HG03575 (cell line): ENCODE data around the gene MELK.
"Not testable (repeated sequence)": the region's sequence is repeated elsewhere in the genome, so short reads cannot be mapped to it uniquely, and the experiment has no call there.

Source experiments
- ATAC-seq: cut with Tn5 transposase; IDR thresholded peaks from one replicate; pipeline ENCODE4 v1.9.1; 2021; ENCODE audit not compliant: unreplicated experiment, insufficient number of reproducible peaks, low FRiP score; ENCODE audit errors: extremely low read depth

MELK gene

GRCh38 chr9:36574045-36574444, 1.4 kb downstream of the MELK start:
- not testable (repeated sequence) for ATAC-seq

DNA sequence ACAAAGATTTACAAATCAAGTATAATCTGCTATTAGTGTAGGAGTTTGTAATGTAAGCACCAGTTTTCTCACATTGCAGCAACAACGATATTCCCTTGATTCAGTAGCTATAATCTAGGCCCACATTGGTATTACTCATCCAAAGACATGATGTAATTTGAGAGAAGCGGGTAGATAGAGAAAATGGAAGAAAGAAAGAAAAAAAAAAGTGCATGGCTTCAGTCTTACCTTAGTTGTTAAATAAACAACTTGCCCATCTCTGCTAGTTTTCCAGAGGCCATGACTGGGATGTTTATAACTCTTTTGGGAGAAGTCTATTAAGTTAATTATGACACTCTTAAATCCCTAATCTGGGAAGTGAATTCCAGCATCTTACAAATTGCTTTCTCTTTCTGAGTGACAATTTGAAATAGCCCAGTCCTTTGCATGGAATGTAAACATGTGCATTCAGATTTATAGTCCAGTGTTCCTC, 2.8 kb downstream of the MELK start:
- ATAC-seq: no peak

DNA sequence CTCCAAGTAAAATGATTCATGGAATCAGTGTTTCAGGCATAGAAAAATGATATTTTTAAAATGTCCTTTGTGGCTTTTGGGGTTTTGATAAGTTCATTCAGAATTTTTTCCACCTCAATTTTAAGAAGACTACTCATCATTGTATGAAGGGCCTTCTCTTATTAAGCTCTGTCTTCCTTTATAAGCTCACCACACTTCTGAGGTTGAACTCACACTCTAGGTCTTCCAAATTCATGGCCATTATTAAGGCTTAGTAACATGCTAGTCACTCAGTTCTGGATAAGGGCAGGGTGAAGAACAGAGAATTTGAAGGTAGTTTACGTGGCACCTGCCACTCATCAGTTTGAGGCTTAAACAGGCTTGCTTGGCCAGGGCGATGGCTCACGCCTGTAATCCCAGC, 4.2 kb downstream of the MELK start:
- no peak for ATAC-seq

GRCh38 chr9:36584620-36585460, 12.1 kb downstream of the MELK start:
- ATAC-seq: no peak

GRCh38 chr9:36590231-36590630, 17.5 kb downstream of the MELK start:
- no peak for ATAC-seq

GRCh38 chr9:36592801-36593583, 20.3 kb downstream of the MELK start:
- ATAC-seq: no peak

GRCh38 chr9:36594213-36594612, 21.5 kb downstream of the MELK start:
- ATAC-seq: no peak

DNA sequence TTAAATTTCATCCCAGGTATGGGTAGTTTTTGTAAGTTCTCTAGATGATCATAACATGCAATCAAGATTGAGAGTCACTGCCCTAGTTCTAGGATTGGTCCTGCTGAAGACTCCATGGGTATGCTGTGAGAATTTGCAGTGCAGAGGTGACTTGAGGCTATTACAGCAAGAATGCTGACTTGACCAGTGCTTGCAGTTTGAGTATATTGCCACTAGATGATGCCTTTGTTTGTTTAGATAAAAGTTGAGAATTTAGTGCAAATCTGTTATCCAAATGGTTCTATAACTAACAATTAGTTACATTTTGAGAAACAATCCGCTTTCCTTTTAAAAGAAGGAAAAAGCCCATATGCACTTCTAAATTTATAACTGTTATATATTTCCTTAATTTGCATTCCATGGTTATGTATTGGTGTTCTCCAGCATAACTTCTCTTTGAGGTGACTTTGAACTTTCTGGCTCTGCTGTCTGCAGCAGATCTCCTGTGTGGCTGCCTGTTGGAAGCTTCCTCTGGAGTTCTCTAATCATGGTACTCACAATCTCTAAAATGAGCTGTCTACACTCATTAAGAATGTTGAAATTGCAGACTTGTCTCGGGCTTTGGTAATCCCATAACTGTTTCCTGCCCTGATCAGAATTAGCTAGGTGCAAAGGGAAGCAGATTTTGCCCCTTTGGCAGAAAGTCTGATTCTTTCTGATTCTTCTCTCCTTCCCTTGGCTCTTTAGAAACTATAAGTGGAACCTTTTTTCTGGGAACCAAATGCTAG, 24.9 kb downstream of the MELK start:
- ATAC-seq: no peak

DNA sequence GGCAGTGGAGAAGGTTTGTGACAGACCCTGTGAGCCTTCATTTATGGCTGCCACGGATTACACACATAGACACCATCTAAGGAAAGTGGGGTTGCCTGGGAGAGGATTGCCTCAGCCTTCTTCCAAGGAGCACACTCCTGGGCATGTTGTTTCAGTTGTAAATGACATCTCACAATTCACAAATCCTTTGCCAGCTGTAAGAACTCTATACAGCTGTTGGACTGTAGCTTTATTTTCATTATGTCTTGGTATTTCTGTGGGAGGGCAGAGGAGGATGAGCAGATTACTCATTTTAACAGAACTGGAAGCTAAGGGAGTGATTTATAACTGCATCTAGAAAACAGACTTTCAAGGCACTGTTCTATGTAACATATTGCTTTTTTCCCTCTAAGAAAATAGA, 25.6 kb downstream of the MELK start:
- ATAC-seq: no peak

DNA sequence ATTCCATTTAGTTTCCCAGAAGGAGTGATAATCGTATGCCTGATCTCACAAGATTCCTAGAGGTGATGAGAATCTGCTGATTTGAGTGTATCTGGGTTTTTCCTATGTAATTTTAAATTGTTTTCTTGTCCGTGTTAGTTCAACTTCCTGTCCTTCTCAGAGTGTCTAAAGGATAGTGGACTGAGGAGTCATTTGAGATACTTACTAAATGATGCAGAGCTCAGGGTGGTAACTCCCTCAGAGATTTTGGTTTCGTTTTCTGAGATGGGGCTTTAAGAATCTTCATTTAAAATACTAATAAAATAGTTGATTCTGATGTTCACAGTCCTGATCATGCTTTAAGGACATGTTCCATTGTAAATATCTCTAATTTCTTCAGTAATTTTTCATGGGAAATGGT, 30.3 kb downstream of the MELK start:
- ATAC-seq: no peak

DNA sequence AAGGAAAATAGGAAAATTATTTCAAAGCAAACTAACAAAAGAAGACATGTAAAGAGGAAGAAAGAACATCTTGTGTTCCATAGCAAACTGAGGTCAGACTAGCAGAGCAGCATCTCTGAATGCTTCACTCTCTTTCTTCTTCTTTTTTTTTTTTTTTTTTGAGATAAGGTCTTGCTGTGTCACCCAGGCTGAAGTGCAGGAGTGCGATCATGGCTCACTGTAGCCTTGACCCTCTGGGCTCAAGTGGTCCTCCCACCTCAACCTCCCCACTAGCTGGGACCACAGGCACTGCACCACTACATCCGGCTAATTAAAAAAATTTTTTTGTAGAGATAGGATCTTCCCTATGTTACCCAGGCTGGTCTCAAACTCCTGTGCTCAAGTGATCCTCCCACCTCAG, 36.6 kb downstream of the MELK start:
- ATAC-seq: no peak

DNA sequence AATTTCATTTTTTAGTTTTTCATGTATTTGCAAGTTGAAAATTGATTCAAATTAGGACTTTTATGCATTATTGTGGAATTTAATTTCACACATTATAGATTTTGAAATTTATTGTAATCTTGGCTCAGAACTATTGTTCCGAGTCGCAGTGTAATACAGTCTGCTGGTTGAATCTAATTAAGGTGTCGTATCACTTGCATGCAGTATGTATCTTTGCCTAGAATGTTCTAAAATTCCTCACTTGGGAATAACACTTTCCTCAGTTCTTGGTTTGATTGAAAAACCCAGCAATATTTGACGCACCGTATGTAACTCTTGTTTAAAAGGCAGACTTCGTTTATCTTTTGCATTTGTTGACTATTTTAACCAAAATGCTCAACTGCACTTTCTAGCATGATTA, 49.4 kb downstream of the MELK start:
- ATAC-seq: no peak

GRCh38 chr9:36623280-36623679, 50.6 kb downstream of the MELK start:
- no peak for ATAC-seq

DNA sequence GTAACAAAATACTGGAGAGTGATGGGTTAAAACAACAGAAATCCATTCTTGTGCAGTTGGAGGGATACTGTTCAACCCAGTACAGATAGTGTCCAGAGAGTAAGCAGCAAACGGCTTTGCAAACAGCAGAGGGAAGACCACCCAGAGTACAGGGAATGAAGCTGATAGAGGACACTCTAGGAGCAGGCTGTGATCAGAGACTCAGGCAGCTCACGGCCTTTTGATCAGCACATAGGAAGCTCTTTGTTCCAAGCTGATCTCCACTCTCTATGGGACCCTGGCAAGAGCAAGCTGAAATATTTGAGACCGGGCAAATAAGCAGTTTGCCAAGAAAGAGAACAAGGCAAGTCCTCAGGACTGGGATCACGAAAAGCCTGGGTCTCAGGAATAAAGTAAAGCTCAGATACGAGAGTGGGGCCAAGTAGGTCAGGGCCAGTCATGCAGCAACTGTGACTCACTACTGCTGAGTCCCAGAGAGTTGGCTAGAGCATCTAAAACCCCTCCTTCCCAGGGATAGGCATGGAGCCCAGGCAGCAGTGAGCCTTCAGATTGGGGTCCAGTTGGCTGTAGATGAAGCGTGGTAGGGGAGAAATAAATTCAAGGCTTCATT, 52.4 kb downstream of the MELK start:
- no peak for ATAC-seq

DNA sequence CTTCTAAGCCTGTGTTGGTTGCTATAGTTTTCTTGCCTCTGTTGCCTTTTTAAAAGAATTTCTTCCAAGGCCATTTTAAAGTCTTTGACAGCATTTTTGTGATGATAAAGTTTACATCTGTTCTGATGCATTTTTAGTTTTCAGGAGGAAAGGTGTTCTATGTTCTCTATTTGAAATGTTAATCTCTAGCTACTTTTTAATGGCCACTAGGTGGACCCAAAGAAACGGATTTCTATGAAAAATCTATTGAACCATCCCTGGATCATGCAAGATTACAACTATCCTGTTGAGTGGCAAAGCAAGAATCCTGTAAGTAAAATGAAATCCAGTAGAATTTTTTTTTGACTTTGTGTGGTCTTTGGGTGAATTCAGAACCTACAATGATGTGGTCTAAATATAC, 60.2 kb downstream of the MELK start:
- ATAC-seq: no peak

DNA sequence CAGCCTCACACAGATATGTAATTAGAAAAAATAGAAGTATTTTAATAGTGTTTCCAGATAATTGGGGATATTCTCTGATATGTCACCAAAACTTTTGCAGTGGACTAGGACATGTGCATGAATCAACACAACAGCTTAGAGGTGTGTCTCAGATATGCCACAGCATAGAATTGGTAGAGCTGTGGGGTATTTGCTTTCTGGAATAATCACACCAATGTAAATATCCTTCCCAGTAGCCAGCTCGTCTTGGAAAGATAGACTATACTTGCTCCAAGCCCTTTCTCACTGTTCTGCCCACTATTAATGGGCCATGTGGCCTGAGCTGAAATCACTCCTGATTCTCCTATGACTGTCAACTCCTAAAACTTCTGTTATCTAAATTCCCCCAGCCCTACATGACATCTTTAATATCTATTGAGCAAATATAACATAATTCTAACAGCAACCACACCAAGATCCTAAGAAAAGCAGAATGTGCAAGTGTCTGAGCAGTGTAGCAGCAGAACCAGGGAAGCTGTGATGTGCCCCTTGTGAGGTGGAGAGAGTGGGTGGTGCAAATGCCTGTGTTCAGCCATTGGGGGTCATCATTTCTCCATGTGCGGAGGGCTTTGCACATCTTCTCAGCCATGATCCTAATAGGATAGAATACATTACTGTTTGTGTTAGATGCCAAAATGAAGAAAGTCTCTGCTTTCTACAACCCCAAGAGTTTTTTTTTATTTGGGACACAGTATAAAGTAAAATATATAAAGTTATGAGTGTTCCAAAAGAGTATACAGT, 65.0 kb downstream of the MELK start:
- ATAC-seq: no peak

DNA sequence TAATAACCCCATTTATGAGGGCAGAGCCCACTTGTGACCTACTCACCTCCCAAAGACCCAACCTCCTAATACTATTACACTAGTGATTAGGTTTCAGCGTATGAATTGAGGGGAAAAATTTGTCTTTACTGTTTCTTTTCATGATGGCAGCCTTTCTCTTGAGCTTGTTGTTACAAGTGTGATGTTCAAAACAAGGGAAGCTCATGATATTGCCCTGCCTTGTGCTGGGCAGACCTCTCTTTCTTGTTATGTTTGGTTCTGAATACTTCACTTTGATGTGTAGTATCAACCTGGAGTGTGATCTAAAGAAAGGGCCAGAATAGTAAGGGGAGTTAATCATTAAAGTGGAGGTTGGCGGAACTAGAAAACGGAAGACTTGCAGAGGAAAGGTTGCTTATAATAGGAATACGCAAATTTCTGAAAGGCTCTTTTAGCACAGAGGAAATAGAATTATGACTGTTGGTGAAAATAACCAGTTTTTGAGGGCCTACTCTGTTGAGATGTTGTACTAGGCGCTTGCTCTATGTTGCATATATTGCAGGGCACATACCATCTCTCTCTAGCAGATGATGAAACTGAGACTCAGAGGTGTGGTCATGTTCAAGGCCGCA, 68.2 kb downstream of the MELK start:
- ATAC-seq: no peak

DNA sequence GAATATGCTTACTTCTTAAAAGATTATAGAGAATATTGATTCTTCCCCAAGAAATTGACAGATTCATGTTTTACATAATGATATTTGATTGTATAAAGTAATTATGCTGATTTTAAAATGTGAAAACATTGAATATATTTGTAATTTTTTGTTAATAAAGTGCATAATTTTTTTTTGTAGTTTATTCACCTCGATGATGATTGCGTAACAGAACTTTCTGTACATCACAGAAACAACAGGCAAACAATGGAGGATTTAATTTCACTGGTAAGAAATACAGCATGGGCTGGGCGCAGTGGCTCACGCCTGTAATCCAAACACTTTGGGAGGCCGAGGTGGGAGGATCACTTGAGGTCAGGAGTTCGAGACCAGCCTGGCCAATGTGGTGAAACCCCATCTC, 70.1 kb downstream of the MELK start:
- ATAC-seq: no peak
